Stromal cell of bone marrow (primary cell): ENCODE measurements around the gene PSMD8.
"Not testable (repeated sequence)": the region's sequence is repeated elsewhere in the genome, so short reads cannot be mapped to it uniquely, and the experiment has no call there.

Experiments
- DNase-seq: peaks from one replicate; pipeline ENCODE4 v3.0.0-alpha.2; 2012; ENCODE audit warnings: low read depth

The PSMD8 gene

DNA sequence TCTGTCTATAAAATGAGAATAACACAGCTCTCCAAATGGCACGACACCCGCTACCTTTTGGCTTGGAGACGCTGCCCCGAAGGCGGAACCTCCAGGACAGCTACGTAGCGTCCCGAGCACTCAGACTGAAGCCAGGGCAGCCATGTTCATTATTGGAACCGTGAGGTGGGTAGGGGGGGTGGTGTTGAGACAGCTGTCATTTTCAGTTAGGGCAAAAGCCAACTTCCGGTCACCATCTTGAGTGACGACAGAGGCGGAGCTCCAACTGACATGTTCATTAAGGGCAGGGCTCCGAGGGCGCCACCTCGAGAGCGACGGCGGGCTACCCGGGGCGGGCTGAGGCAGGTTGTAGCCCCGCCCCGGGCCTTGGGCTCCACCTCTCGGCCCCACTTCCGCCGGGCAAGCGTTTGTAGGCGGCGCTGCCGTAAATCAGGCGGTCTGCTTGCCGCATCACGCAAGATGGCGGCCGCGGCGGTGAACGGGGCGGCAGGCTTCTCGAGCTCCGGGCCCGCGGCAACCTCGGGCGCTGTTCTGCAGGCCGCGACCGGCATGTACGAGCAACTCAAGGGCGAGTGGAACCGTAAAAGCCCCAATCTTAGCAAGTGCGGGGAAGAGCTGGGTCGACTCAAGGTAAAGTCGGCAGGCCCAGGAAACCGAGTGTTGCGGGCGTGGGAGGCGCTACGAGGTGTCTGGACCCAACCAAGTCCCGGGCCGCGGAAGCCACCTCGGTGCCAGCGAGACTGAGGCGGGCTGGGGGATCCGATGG is at the start of gene PSMD8:
Gene PSMD8, plus strand, starts transcription at position 240 of the 766 bp plus-strand sequence. Its CDS starts 31 bp downstream, at position 271.
- peak; percentile 97 for DNase-seq

DNA sequence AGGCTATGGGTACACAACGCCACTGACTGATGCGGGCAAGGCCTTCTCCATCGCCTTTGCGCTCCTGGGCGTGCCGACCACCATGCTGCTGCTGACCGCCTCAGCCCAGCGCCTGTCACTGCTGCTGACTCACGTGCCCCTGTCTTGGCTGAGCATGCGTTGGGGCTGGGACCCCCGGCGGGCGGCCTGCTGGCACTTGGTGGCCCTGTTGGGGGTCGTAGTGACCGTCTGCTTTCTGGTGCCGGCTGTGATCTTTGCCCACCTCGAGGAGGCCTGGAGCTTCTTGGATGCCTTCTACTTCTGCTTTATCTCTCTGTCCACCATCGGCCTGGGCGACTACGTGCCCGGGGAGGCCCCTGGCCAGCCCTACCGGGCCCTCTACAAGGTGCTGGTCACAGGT is 47.8 kb upstream of the PSMD8 start:
- no peak for DNase-seq

DNA sequence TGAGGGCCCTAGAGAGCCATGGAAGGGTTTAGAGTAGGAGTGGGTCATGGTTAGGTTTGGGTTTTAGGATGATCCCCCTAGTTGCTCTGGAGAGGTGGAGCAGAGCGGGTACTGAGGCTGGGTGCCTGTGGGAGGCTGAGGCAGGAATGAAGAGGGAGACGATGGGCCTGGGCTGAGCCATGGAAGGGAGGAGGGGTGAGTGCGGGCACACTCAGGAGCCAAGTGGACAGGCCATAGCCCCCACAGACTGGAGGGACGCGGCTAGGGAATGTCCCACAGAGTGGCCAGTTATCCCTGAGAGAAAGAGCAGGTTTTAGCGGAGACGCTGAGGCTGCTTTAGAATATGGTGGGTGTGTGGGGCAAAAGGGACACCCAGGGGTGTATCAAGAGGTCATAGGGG is 44.7 kb upstream of the PSMD8 start:
- no peak for DNase-seq

GRCh38 chr19:38331728-38332127 is 42.6 kb upstream of the PSMD8 start:
- DNase-seq = no peak

DNA sequence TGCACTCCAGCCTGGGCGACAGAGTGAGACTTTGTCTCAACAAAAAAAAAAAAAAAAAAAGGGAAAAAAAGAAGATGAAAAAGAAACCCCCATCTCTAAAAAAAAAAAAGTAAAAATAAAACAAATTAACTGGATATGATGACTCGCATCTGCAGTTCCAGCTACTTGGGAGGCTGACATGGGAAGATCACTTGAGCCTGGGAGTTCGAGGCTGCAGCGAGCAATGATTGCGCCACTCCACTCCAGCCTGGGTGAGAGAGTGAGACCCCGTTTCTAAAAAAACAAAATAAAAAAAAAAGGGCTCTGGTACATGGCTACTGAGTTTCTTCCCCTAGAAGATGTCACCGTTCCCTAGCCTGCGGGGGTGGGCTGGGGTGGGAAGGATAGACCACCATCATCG is 41.1 kb upstream of the PSMD8 start:
- DNase-seq = no peak

DNA sequence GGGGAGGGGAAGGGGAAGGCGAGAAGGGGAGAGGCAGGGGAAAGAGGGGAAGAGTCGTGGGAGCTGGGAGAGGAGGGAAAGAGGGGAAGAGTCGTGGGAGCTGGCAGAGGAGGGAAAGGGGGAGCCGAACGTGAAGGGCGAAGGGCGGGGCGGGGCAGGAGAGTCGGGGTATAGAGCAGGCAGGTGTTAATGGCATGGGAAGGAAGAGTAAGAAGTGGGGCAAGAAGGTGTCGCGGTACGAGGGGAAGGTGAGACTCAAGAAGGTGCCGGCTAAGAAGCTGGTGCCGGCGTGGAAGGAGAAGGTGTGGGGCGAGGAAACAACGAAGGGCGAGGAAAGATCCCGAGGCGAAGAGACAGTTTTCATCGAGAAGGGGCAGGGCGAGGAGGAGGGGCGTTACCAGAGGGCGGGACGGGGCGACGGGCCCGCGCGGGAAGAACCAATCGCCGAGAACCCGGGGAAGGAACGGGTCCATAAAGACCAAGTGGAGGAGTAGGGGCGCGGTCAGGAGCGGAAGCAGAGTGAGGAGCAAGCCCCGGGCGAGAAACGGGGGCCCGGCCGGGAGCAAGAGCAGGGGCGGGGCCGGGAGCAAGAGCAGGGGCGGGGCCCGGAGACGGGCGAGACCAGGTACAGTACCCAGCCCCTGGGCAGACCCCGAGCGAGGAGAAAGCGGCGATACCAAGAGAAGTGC is 38.3 kb upstream of the PSMD8 start:
- DNase-seq = peak; percentile 91

GRCh38 chr19:38336638-38337359 is 37.6 kb upstream of the PSMD8 start:
- DNase-seq = peak; percentile 76

- DNase-seq = no peak
Observed at GRCh38 chr19:38337360-38337653, 37.1 kb upstream of the PSMD8 start.

- not testable (repeated sequence) for DNase-seq
Observed at GRCh38 chr19:38339011-38339410, 35.4 kb upstream of the PSMD8 start.

DNA sequence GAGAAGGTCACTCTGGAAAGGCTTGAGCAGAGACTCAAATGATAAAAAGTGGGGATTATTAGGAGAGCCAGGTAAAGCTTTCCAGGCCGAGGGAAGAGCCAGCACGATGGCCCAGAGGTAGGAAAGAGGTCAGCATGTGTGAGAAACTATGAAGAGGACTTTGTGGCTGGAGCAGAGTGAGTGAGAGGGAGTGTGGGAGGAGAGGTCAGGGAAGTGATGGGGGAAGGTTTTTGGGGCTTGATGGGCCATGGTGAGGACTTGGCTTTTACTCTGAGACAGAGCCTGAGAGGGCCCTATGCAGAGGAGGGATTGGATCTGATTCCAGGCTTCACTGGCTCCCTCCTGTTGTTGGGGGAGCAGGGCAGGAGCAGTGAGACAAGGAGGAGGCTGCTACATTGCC is 33.4 kb upstream of the PSMD8 start:
- no peak for DNase-seq

GRCh38 chr19:38346837-38347236 is 27.5 kb upstream of the PSMD8 start:
- no peak for DNase-seq

- DNase-seq = no peak
Observed at GRCh38 chr19:38350883-38351282, 23.5 kb upstream of the PSMD8 start.

DNA sequence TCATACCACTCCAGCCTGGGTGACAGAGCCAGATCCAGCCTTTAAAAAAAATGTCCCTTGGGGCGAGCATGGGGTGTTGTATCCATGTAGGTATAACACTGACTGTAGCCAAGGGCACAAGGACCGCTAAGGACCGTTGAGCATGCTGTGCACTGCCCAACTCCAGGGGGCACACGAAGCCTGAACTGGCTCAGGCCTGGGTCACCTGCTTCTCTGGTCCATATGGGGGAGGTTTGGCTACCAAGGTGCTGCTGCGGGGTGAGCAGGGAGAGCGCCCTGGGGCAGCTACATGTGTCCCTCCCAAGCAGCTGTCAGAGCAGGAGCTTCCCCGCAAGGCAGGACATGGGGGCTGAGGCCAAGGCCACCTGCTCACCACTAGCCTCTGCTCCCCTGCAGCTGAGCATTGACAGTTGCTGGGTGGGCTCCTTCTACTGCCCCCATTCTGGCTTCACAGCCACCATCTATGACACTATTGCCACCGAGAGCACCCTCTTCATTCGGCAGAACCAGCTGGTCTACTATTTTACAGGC is 22.4 kb upstream of the PSMD8 start:
- DNase-seq = no peak

GRCh38 chr19:38352611-38353010 is 21.8 kb upstream of the PSMD8 start:
- no peak for DNase-seq

GRCh38 chr19:38355728-38356725 is 18.3 kb upstream of the PSMD8 start:
- DNase-seq = no peak

DNA sequence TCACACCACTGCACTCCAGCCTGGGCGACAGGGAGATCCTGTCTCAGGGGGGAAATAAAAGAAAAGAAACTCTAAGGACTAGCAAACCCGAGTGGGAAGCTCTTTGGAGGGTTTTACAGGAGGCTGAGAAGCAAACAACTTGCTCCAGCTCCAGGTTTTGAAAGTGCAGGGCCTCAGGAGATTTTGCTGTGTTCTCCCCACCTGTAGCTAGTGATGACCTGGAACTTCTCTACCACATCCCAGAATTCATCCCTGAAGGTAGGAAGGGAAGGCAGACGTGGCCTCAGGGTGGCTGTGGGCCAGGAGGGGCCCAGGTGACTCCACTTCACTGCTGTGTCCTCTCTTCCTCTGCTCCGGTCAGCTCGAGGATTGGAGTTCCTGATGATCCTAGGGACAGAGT is 16.3 kb upstream of the PSMD8 start:
- DNase-seq = no peak

DNA sequence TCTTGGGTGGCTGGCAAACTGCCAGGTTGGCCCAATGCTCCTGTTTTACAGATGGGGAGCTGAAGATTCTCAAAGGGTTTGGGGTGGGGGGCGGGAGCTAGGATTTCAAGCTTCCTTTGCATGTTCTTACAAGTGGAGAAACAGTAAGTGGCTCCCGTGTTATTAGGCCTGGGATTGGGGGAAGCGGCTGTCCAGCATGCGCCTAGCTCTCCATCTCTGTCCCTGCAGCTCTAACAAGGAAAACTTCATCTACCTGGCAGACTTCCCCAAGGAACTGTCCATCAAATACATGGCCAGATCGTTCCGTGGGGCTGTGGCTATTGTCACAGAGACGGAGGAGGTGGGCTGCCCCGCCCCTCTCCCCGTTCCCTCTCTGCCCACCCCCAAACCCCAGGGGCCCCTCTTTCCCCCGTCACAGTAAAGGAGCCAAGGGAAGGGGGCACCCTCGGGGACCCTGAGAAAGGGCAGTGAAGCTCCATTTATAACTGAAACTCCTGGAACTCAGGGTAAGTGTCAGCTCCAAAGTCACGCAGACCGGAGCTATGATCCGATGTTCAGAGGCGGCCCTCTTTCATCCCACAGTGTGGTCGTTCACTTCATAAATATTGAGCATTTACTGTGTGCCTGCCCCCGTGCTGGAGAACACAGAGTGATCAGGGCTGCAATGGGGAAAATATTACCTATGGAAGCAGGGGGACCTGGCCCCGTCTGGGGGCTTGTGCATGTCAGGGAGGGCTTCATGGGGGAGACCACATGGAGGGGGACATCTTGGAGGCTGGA is 14.9 kb upstream of the PSMD8 start:
- no peak for DNase-seq

DNA sequence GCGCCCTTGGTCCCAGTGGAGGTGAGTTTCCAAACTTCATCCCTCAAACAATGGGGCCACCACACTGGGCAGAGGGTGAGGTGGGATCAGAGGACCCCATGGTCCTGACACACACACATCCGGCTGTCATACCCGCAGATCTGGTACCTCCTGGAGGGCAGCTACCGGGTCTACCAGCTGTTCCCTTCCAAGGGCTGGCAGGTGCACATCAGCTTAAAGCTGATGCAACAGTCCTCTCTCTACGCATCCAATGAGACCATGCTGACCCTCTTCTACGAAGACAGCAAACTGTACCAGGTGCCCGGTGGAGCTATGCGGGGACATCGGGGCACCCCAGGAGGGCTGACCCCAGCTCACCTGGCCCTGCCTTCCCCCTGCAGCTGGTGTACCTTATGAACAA is 14.0 kb upstream of the PSMD8 start:
- no peak for DNase-seq

- no peak for DNase-seq
Observed at GRCh38 chr19:38360839-38361631, 13.3 kb upstream of the PSMD8 start.

DNA sequence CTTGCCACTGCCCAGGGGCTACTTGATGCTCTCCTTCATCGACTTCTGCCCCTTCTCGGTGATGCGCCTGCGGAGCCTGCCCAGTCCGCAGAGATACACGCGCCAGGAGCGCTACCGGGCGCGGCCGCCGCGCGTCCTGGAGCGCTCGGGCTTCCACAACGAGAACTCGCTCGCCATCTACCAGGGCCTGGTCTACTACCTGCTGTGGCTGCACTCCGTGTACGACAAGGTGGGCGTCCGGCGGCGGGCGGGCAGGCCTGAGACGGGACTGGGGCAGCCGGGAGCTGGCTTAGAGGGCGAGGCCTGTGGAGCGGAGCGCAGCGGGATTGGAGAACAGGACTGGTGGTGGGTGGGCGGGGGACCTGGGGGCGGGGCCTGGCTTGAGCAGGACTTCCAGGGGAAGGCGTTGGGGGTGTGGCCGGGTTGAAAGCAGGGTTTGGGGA is 12.7 kb upstream of the PSMD8 start:
- DNase-seq = peak; percentile 42
